Raji (cell line): ENCODE results near the gene GRAP2.

Experiments
- POLR2A ChIP-seq: IDR thresholded peaks from 2 replicates; pipeline ENCODE4 v1.6.1; 2011; ENCODE audit warnings: low read depth, low read length, control low read depth; ENCODE audit not compliant: insufficient read depth

Gene GRAP2

DNA sequence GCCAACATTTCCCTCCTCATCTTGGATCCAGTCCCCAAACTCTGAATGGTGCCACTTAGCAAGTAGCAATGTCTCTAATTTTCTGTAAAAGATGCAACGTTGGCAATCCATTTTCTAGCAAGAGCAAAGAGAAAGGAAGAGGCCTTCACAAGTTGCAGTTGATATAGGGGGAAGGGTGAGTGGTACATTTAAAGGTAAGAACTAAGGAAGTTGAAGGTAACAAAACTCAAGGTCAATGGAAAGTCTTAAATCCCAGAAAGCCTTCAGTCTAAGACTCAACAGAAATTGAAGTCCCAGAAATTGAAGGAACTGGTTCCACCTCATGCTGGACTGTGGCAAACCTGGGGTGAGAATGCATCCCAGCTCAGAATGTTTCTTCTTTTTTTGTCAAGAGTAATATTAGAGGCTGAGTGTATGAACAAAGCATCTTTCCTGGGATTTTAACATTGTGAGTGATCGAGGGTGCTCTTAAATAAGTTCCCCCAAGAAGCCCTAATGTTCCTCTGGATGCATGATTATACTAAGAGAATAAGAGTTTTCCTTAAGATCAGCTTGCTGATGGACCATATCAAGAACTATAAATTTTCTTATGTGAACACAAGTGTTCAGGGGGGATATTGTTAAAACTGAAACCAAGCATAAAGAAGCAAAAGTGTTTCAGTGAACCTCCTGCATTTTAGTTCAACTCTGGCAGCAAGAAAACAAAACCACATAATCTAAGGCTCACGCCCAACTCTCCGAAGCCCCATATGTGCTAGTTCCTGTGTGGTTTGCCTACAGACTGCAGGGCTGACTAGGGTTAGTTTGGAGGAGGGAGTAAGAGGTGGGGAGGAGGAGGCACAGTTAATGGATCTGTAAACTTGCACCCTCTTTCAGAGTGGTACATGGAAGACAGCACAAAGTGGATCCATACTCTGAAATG lies at the start of gene GRAP2:
GRAP2 (plus strand) TSS at position 779 of the 922 bp plus-strand sequence. CDS start 46,023 bp downstream, outside the sequence.
- 0 out of 2 replicates have a peak, but pooled peaks have one; percentile 19 for TF ChIP-seq POLR2A

- no peak for TF ChIP-seq POLR2A
Observed at GRCh38 chr22:39851606-39852315, 49.1 kb upstream of the GRAP2 start.

- no peak for TF ChIP-seq POLR2A
Observed at GRCh38 chr22:39852799-39853198, 48.1 kb upstream of the GRAP2 start.

DNA sequence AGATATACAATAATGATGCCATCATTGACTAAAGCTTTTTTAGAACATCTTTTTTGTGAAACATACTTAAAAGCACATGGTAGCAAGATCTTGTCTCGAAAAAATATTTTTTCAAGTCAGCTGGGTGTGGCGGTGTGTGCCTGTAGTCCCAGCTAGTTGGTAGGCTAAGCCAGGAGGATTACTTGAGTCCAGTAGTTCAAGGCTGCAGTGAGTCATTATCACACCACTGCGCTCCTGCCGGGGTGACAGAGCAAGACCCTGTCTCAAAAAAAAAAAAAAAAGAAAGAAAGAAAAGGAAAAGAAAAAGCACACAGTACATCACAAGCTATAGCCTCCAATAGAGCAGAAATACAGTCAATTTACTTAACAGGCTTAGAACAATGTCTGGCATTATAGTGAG lies 44.3 kb upstream of the GRAP2 start:
- TF ChIP-seq POLR2A, result no peak

DNA sequence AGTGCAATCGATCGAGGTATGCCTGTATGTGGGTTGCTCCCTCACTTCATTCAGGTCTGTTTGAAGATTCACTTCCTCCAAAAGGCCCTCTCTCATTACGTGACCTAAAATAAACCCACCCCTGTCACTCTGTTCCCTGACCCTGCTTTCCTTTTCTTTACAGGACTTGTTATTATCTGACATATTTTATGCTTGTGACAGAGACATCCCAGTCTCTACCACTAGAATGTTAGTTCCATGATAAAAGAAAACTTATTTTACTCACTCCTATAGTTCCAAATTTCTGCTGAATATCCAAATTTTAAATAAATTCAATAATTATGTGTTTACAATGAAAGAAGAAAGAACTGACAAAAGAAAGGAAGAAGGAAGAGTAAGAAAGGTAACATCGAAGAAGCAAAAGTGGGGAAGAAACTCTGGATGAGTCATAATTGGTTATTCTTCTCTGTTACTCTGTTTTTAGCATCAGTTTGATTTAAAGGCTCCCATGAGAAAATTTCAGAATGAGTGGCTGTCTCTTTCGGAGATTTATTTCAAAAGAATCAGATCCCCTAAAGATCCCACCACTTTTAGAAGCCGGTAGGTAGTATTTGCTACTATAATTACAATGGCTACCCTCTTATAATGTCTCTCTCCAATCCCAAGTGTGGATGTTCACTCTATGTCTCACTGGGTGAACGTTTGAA lies 40.8 kb upstream of the GRAP2 start:
- TF ChIP-seq POLR2A, result no peak

DNA sequence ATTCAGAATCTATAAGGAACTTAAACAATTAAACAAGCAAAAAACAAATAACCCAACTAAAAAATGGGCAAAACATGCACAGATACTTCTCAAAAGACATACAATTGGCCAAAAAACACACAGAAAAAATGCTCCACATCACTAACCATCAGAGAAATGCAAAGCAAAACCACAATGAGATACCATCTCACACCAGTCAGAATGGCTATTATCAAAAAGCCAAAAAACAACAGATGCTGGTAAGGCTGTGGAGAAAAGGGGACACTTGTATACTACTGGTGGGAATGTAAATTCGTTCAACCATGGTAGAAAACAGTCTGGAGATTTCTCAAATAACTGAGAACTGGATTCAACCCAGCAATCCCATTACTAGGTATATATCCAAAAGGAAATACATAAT lies 32.1 kb upstream of the GRAP2 start:
- TF ChIP-seq POLR2A, result no peak

DNA sequence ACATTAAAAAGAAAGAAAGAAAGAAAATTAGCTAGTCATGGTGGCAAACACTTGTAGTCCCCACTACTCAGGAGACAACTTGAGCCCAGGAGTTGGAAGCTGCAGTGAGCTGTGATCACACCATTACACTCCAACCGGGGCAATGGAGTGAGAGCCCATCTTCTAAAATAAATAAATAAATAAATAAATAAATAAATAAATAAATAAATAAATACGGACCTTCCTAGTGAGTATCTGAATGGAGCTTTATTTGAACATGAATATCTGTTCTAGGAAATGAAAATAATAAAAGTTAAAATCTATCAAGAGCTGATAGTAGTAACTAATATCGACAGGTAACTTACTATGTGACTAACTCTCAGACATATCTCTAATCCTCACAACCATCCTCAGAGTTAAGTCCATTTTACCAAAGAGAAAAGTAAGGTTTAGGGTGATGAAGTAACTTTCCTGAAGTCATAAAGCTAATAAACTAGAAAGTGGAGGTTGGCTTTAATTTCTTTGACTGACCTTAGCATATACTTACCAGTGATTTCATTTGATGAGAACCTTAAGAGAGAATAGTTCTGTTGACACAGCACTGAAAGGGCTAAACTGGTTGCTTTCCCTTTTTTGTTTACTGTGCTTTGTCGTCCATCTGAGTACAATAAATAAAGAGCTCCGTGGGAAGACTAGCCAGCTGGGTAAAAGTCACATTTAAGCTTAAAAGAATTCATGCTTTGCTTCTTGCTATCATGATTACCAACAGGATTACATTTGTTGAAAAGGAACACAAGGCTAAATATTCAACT lies 29.7 kb upstream of the GRAP2 start:
- no peak for TF ChIP-seq POLR2A

- TF ChIP-seq POLR2A, result no peak
Observed at GRCh38 chr22:39872548-39872947, 28.3 kb upstream of the GRAP2 start.

DNA sequence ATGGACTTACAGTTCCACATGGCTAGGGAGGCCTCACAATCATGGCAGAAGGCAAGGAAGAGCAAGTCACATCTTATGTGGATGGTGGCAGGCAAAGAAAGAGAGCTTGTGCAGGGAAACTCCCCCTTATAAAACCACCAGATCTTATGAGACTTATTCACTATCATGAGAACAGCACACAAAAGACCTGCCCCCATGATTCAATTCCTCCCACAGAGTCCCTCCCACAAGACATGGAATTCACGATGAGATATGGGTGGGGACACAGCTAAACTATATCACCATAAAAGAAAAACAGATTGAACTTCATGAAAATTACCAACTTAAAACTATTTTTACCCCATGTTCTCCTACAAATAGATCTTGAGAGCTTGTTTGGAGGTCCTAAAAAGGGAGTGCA lies 26.9 kb upstream of the GRAP2 start:
- no peak for TF ChIP-seq POLR2A

DNA sequence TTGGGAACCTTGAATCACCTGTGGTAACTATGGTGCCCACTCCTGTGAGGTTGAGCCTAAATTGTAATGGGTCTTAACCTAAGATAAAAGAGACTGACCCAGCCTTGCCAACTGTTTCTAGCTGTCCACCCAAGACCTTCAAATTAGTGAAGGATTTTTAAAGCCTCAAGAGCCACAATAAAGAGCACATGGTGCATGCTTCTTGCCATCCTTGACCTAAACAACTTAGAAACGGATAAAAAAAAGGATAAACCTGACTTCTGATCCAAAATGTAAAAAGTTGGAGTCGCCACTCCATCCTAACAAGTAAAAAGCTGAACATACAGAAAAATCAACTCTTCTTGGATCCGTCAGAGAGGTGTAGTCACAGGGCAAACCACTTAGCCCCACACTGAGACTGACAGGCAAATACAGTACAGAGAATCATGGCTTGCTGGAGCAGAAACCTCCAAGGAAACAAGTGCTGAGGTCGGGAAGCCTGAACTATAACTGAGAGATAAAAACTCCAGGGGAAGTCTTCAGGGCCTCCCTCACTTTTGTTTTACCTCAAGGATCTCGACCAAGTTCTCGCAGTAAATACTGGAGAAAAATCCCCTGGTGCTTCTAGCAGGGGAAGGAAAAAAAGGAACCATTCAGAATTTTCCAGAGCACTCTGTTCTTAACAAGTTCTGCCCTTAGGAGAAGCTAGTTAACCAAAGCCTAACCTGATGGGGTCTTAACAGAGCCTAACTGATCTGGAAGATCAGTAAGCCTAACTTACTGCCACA lies 23.6 kb upstream of the GRAP2 start:
- no peak for TF ChIP-seq POLR2A

DNA sequence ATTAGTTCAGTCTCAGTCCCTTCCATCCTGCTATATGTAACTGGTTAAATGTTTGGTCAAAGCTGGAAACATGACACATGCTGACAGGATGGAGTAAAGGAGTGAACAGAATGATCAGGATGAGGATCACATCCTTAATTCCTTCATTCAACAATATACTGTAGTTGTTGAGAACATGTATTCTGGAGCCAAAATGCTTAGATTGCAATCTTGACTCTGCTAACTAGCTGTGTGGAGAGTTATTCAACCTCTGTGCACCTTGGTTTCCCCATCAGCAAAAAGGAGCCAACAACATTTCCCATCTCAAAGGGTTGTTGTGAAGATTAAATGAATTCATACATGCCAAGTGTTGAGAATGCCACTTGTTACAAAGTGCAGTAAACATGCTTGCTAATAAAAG lies 20.2 kb upstream of the GRAP2 start:
- TF ChIP-seq POLR2A, result no peak

GRCh38 chr22:39883057-39883456 lies 17.8 kb upstream of the GRAP2 start:
- TF ChIP-seq POLR2A, result no peak

GRCh38 chr22:39893526-39893925 lies 7.4 kb upstream of the GRAP2 start, which contains the start of gene ENTHD1:
ENTHD1 (minus strand) TSS chr22:39893760; CDS start chr22:39887748, 6,012 bp downstream.
- TF ChIP-seq POLR2A, result no peak

GRCh38 chr22:39894554-39895092 lies 6.3 kb upstream of the GRAP2 start:
- no peak for TF ChIP-seq POLR2A
